ENCODE data around the gene PLXNA3. TPM values are rescaled to one million over a fixed set of nuclear protein-coding genes. Genes with fewer than 3 reads are reported as not detected.

The PLXNA3 gene
- total RNA-seq, 1 experiment from 2014 or later, result 89.3 TPM

GRCh38 chrX:154502098-154502497 lies 44.0 kb downstream of the PLXNA3 start:
- no peak overlapping the region for H3K27ac ChIP-seq (ENCODE audit: low read depth, low read length)
- H3K4me2 ChIP-seq (ENCODE audit: low read length), result no peak overlapping the region
- H3K79me2 ChIP-seq (ENCODE audit: insufficient read depth, low read length), result no peaks in the 10 kb centered on the region
- no peaks in the 10 kb centered on the region for H3K9me2 ChIP-seq (ENCODE audit: insufficient read depth)
- ChIA-PET POLR2A (no interaction called here), RAD21 (ENCODE audit: low non-redundant PET in 1 of 2, low total read pairs in 2 of 2, uncharacterized antibody in 2 of 2, unreplicated experiment in 2 of 2) (no interaction called here), CTCF (no interaction called here)
- no TSS peak for BruUV-seq (replicated peaks)
- no peak for DNase-seq (ENCODE audit: low read depth, low spot score)
- H3K9me3 ChIP-seq (ENCODE audit: control insufficient read depth in 1 of 2, insufficient read depth in 1 of 2, low read depth in 1 of 2, low read length in 2 of 2), result no peaks in the 10 kb centered on the region
- no peak for ATAC-seq
- H3K27me3 ChIP-seq (ENCODE audit: insufficient read depth, low read length), result no peaks in the 10 kb centered on the region
- no peak overlapping the region for H2AFZ ChIP-seq (ENCODE audit: low read depth, low read length, poor library complexity, severe bottlenecking)
- H3K4me3 ChIP-seq (replicated peaks in 1 of 2; ENCODE audit: low read depth in 1 of 2, low read length in 2 of 2), result no peak overlapping the region
- no peaks in the 10 kb centered on the region for H4K20me1 ChIP-seq (ENCODE audit: insufficient read depth)
- H3K9ac ChIP-seq (ENCODE audit: low read length), result no peak overlapping the region
- H3K4me1 ChIP-seq (ENCODE audit: control insufficient read depth in 1 of 2, insufficient read depth in 2 of 2, low read length in 2 of 2), result peaks cover 0 to 5% of the 10 kb centered on the region in 2 experiments; a peak in 1 of 4 replicates
- intact Hi-C loops (cut with micrococcal nuclease), result no loop called here
- TF ChIP-seq ELF1 (IDR thresholded peaks at IDR 0.05; ENCODE audit: borderline replicate concordance, low read depth), result no peak
- TF ChIP-seq CEBPB (IDR thresholded peaks at IDR 0.05; ENCODE audit: low read depth), result no peak
- no peak for TF ChIP-seq EGR1 (IDR thresholded peaks at IDR 0.05; ENCODE audit: low read depth)
- no peak for TF ChIP-seq TCF7L2 (IDR thresholded peaks at IDR 0.05; ENCODE audit: borderline replicate concordance, extremely low read depth, insufficient read depth, insufficient read length)
- no peak for TF ChIP-seq RAD21 (IDR thresholded peaks at IDR 0.05; ENCODE audit: low read depth)
- TF ChIP-seq POLR2A (IDR thresholded peaks at IDR 0.05; ENCODE audit: borderline replicate concordance, extremely low read depth, insufficient read depth, insufficient read length), result no peak
- no peak for TF ChIP-seq YY1 (IDR thresholded peaks at IDR 0.05; ENCODE audit: extremely low read depth, insufficient replicate concordance, low read depth, low read length)
- TF ChIP-seq JUND (IDR thresholded peaks at IDR 0.05), result no peak
- TF ChIP-seq CTCF (IDR thresholded peaks at IDR 0.05 in 2 of 3, conservative IDR thresholded peaks at IDR 0.05 in 1 of 3; ENCODE audit: borderline replicate concordance in 1 of 3, insufficient read depth in 1 of 3, low read depth in 2 of 3, low read length in 2 of 3), result no peak
- no peaks in the 10 kb centered on the region for H3K36me3 ChIP-seq (ENCODE audit: control insufficient read depth in 1 of 2, insufficient read depth in 2 of 2, low read length in 2 of 2)

DNA sequence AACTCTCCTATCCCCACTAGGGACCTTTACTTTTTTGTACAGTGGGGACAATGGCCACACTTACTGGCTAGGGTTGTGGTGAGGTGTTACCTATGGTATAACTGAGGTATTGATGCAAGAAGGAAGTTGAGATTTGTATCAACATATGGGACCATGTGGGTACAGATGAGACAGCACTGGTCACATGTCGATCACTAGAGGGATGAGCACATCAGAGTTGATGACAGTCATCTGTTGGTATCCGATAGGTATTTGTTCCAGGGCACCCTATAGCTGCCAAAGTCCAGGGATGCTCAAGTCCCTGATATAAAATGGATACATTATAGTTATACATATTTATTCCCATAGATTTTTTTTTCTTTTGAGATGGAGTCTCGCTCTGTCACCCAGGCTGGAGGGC lies 44.9 kb downstream of the PLXNA3 start:
- Histone ChIP-seq H3K9me2 (ENCODE audit: insufficient read depth) (no peaks in the 10 kb centered on the region), H3K79me2 (ENCODE audit: insufficient read depth, low read length) (no peaks in the 10 kb centered on the region), H3K36me3 (ENCODE audit: control insufficient read depth in 1 of 2, insufficient read depth in 2 of 2, low read length in 2 of 2) (no peaks in the 10 kb centered on the region), H3K4me1 (ENCODE audit: control insufficient read depth in 1 of 2, insufficient read depth in 2 of 2, low read length in 2 of 2) (peaks cover 0 to 5% of the 10 kb centered on the region in 2 experiments; a peak in 1 of 4 replicates), H3K9ac (ENCODE audit: low read length) (no peak overlapping the region), H3K27ac (ENCODE audit: low read depth, low read length) (no peak overlapping the region), H3K9me3 (ENCODE audit: control insufficient read depth in 1 of 2, insufficient read depth in 1 of 2, low read depth in 1 of 2, low read length in 2 of 2) (no peaks in the 10 kb centered on the region), H3K4me3 (replicated peaks in 1 of 2; ENCODE audit: low read depth in 1 of 2, low read length in 2 of 2) (no peak overlapping the region), H3K27me3 (ENCODE audit: insufficient read depth, low read length) (no peaks in the 10 kb centered on the region), H2AFZ (ENCODE audit: low read depth, low read length, poor library complexity, severe bottlenecking) (no peak overlapping the region), H4K20me1 (ENCODE audit: insufficient read depth) (no peaks in the 10 kb centered on the region), H3K4me2 (ENCODE audit: low read length) (no peak overlapping the region)
- intact Hi-C loops (cut with micrococcal nuclease), result no loop called here
- no peak for TF ChIP-seq SRF (IDR thresholded peaks at IDR 0.05; ENCODE audit: low read depth)
- TF ChIP-seq EGR1 (IDR thresholded peaks at IDR 0.05; ENCODE audit: low read depth), result no peak
- no peak for TF ChIP-seq JUND (IDR thresholded peaks at IDR 0.05)
- no peak for TF ChIP-seq TCF7L2 (IDR thresholded peaks at IDR 0.05; ENCODE audit: borderline replicate concordance, extremely low read depth, insufficient read depth, insufficient read length)
- TF ChIP-seq ZFX (IDR thresholded peaks at IDR 0.05), result no peak
- no peak for TF ChIP-seq POLR2AphosphoS5 (IDR thresholded peaks at IDR 0.05; ENCODE audit: low read depth, low read length)
- TF ChIP-seq ELF1 (IDR thresholded peaks at IDR 0.05; ENCODE audit: borderline replicate concordance, low read depth), result no peak
- no peak for TF ChIP-seq CTCF (IDR thresholded peaks at IDR 0.05 in 2 of 3, conservative IDR thresholded peaks at IDR 0.05 in 1 of 3; ENCODE audit: borderline replicate concordance in 1 of 3, insufficient read depth in 1 of 3, low read depth in 2 of 3, low read length in 2 of 3)
- no peak for TF ChIP-seq YY1 (IDR thresholded peaks at IDR 0.05; ENCODE audit: extremely low read depth, insufficient replicate concordance, low read depth, low read length)
- TF ChIP-seq EZH2phosphoT487 (IDR thresholded peaks at IDR 0.05; ENCODE audit: borderline replicate concordance), result no peak
- no peak for TF ChIP-seq ATF3 (IDR thresholded peaks at IDR 0.05)
- no peak for TF ChIP-seq FOSL1 (IDR thresholded peaks at IDR 0.05; ENCODE audit: low read depth)
- no peak for TF ChIP-seq SP1 (IDR thresholded peaks at IDR 0.05; ENCODE audit: low read depth)
- no peak for TF ChIP-seq RAD21 (IDR thresholded peaks at IDR 0.05; ENCODE audit: low read depth)
- RAD21 ChIA-PET (ENCODE audit: low non-redundant PET in 1 of 2, low total read pairs in 2 of 2, uncharacterized antibody in 2 of 2, unreplicated experiment in 2 of 2), result no interaction called here
- ATAC-seq (no peak), DNase-seq (ENCODE audit: low read depth, low spot score) (no peak)
- CTCF ChIA-PET, result no interaction called here
- POLR2A ChIA-PET, result no interaction called here
- no TSS peak for BruUV-seq (replicated peaks)
